Liver (tissue), 9 donors: Measurements from ENCODE around the gene GRAMD2B. TPM values are rescaled to one million over a fixed set of nuclear protein-coding genes. Genes with fewer than 3 reads are reported as not detected.
A peak's percentile ranks its signal among the peaks of the same experiment; 100 is the strongest.
"Not testable (repeated sequence)": the region's sequence is repeated elsewhere in the genome, so short reads cannot be mapped to it uniquely, and the experiment has no call there.

ENCODE experiments used
- DNase-seq: peaks from one replicate; pipeline ENCODE4 v3.0.0-alpha.2; 2017; ENCODE audit warnings: low spot score
- H3K27ac ChIP-seq, 2 donors: one replicate each; pipeline ENCODE4 v1.7.0; 2013; ENCODE audit warnings: inconsistent platforms in 2 of 2, low read length in 2 of 2, control low read depth in 1 of 2, low read depth in 1 of 2, mild to moderate bottlenecking in 1 of 2
- H3K27me3 ChIP-seq, 4 donors: one replicate each; pipeline versions ENCODE4 v1.6.1 to v1.7.0; 2013; ENCODE audit warnings: low read length in 3 of 4, inconsistent platforms in 1 of 4, mild to moderate bottlenecking in 1 of 4, moderate library complexity in 1 of 4; ENCODE audit not compliant: control insufficient read depth in 4 of 4, insufficient read depth in 4 of 4
- H3K36me3 ChIP-seq, 4 donors: one replicate each; pipeline versions ENCODE4 v1.6.1 to v1.7.0; 2013; ENCODE audit warnings: low read length in 3 of 4, mild to moderate bottlenecking in 3 of 4, low read depth in 1 of 4, moderate library complexity in 1 of 4; ENCODE audit not compliant: control insufficient read depth in 4 of 4, insufficient read depth in 3 of 4
- H3K4me1 ChIP-seq, 4 donors: one replicate each; pipeline versions ENCODE4 v1.6.1 to v1.7.0; 2013; ENCODE audit warnings: low read length in 3 of 4, mild to moderate bottlenecking in 3 of 4, moderate library complexity in 1 of 4; ENCODE audit not compliant: control insufficient read depth in 4 of 4, insufficient read depth in 4 of 4
- H3K4me3 ChIP-seq, 3 donors: one replicate each; pipeline versions ENCODE4 v1.6.1 to v1.7.0; 2013; ENCODE audit warnings: low read length in 3 of 3, control low read depth in 1 of 3, low read depth in 1 of 3, mild to moderate bottlenecking in 1 of 3
- H3K9ac ChIP-seq, 2 donors: one replicate each; pipeline ENCODE4 v1.7.0; 2013; ENCODE audit warnings: low read length in 2 of 2, mild to moderate bottlenecking in 2 of 2, moderate library complexity in 2 of 2, control low read depth in 1 of 2, low read depth in 1 of 2
- H3K9me3 ChIP-seq, 4 donors: one replicate each; pipeline versions ENCODE4 v1.6.1 to v1.7.0; 2013; ENCODE audit warnings: low read length in 3 of 4; ENCODE audit not compliant: control insufficient read depth in 4 of 4
- EGR1 ChIP-seq, 2 donors: IDR thresholded peaks; 2 replicates each; pipeline ENCODE4 v1.6.1; 2016 to 2018; ENCODE audit warnings: antibody characterized with exemption in 2 of 2, low read depth in 2 of 2
- FOXA1 ChIP-seq: IDR thresholded peaks from 2 replicates; pipeline ENCODE4 v1.6.1; 2016; ENCODE audit warnings: antibody characterized with exemption
- HNF4A ChIP-seq, 2 donors: conservative IDR thresholded peaks; 2 replicates each; pipeline ENCODE4 v1.6.1; 2016; ENCODE audit warnings: antibody characterized with exemption in 2 of 2, mild to moderate bottlenecking in 2 of 2
- HNF4G ChIP-seq: IDR thresholded peaks from 2 replicates; pipeline ENCODE4 v1.6.1; 2016; ENCODE audit warnings: antibody characterized with exemption
- JUND ChIP-seq, 2 donors: IDR thresholded peaks; 2 replicates each; pipeline ENCODE4 v1.6.1; 2016; ENCODE audit warnings: antibody characterized with exemption in 2 of 2
- NR2F2 ChIP-seq: IDR thresholded peaks from 2 replicates; pipeline ENCODE4 v1.6.1; 2016; ENCODE audit warnings: antibody characterized with exemption
- RAD21 ChIP-seq, 2 donors: IDR thresholded peaks; 2 replicates each; pipeline ENCODE4 v1.6.1; 2016; ENCODE audit warnings: antibody characterized with exemption in 2 of 2, mild to moderate bottlenecking in 2 of 2
- RXRA ChIP-seq, 2 donors: IDR thresholded peaks; 2 replicates each; pipeline ENCODE4 v1.6.1; 2017 to 2018; ENCODE audit warnings: antibody characterized with exemption in 2 of 2, mild to moderate bottlenecking in 1 of 2
- SP1 ChIP-seq: IDR thresholded peaks from 2 replicates; pipeline ENCODE4 v1.6.1; 2018; ENCODE audit warnings: antibody characterized with exemption, mild to moderate bottlenecking
- TAF1 ChIP-seq: conservative IDR thresholded peaks from 2 replicates; pipeline ENCODE4 v1.6.1; 2016; ENCODE audit warnings: antibody characterized with exemption, mild to moderate bottlenecking
- YY1 ChIP-seq: IDR thresholded peaks from 2 replicates; pipeline ENCODE4 v1.6.1; 2016; ENCODE audit warnings: antibody characterized with exemption, mild to moderate bottlenecking
- WGBS: extraction: QIAGEN DNeasy Blood & Tissue Kit; methylation state at CpG from one replicate; pipeline ENCODE4 v1.1.7; 2013; 5-methylcytosine and 5-hydroxymethylcytosine counted together
- polyA plus RNA-seq, 2 donors: library from polyadenylated mRNA; stranded (reverse) in 1 of 2; unstranded in 1 of 2; fragments of 200-250 nt in 1 of 2; fragments of >200 nt in 1 of 2; fragmentation: Nextera tagmentation in 1 of 2; extraction: Ambion mirVana in 1 of 2; gene quantifications; one replicate each; pipeline versions ENCODE4 v1.2.1 to v1.2.3, GENCODE V29; 2013 to 2015
- total RNA-seq, 2 donors: library from RNA; depleted of rRNA; stranded (reverse); fragments of >200 nt; gene quantifications; one replicate each; pipeline ENCODE4 v1.2.3, GENCODE V29; 2014
- TF ChIP-seq, protein P1 (sequence below): IDR thresholded peaks from 2 replicates; pipeline ENCODE4 v1.6.1; 2016; ENCODE audit warnings: antibody characterized with exemption, mild to moderate bottlenecking
- TF ChIP-seq, protein P2 (sequence below): IDR thresholded peaks from 2 replicates; pipeline ENCODE4 v1.6.1; 2016; ENCODE audit warnings: antibody characterized with exemption
- TF ChIP-seq, protein P3 (sequence below): fragments of 150-350 bp; IDR thresholded peaks from 2 replicates; pipeline ENCODE4 v1.5.1; 2017; ENCODE audit warnings: improper control_type of control experiment, low read depth, low read length; ENCODE audit not compliant: missing input control
- donor health status: healthy.
- donor health status: healthy.
- donor health status: healthy.
- donor health status: healthy.
- donor health status: healthy.

Gene GRAMD2B
- total and polyA plus RNA-seq, 4 donors, result 6.5 to 24.1 (median 13.5) TPM

DNA sequence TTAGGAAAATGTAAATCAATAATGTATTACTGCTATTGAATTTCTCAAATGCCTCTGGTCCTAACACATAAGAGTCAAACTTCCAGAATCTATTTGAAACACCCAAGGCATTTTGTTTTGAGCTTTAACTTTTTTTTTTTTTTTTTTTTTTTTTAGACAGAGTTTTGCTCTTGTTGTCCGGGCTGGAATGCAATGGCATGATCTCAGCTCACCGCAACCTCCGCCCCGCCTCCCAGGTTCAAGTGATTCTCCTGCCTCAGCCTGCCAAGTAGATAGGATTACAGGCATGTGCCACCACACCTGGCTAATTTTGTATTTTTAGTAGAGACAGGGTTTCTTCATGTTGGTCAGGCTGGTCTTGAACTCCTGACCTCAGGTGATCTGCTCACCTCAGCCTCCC lies 96.0 kb downstream of the GRAMD2B start:
- WGBS, result 84% methylated on average over 4 of the region's 4 CpGs
- DNase-seq, H3K27me3 ChIP-seq, H3K4me3 ChIP-seq, H3K36me3 ChIP-seq, H3K4me1 ChIP-seq, H3K27ac ChIP-seq, H3K9me3 ChIP-seq, H3K9ac ChIP-seq: not testable (repeated sequence)

DNA sequence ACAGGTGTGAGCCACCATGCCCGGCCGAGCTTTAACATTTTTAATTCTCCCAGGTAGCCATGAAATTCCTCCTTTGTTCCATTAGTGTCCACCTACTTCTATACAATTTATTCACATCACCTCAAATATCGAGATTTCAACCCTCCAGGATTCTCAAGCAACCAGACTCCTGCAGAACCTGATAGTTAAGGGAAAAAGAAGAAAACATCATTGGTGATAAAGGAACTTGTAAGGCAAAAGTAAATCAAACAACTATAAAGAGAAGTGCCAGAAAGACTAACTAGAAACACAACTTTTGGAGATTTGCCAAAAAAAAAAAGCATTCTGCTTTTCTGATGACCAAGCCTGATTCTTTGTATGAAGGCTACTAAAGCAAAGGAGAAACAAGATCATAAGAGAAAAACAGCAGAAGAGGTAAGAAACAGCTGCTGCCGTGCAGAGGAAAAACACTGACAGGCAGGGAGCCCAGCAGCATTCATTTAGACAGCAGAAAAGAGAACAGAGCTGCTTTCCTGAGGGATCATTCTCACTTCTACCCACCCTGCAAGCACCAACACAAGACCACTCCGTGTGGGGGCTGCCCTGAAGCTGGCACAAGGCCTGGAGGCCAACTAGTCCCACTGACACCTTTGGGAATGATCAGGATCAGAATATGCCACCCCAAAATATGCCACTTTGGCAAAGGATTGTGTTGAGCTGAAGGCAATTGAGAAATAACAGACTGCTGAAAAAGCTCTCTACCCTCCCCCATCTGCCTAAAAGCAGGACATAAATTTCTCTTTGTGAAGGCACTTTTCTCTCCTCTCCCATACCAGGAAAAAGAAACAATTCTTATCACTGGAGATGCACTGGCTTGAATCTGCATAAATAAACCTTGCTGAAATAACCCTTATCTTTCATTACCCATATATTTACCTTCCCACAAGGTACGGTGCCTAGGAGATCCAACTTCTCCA lies 96.7 kb downstream of the GRAMD2B start:
- Histone ChIP-seq H3K27ac (peak overlapping the region in 1 of 2 donors; percentile 33), H3K4me3 (no peak overlapping the region), H3K4me1 (peaks cover 0 to 10% (median 5%) of the 10 kb centered on the region in 4 donors), H3K9ac (no peak overlapping the region), H3K9me3 (no peaks in the 10 kb centered on the region), H3K36me3 (no peaks in the 10 kb centered on the region), H3K27me3 (no peaks in the 10 kb centered on the region)
- TF ChIP-seq HNF4A (conservative IDR thresholded peaks at IDR 0.05) (no peak), TAF1 (no peak), FOXA1 (no peak), EGR1 (IDR thresholded peaks at IDR 0.05; ENCODE audit: low read depth in 2 of 2) (no peak), HNF4G (no peak), NR2F2 (no peak), SP1 (no peak), YY1 (no peak), RXRA (IDR thresholded peaks at IDR 0.05) (no peak), RAD21 (IDR thresholded peaks at IDR 0.05) (no peak), JUND (IDR thresholded peaks at IDR 0.05) (no peak)
- TF ChIP-seq, protein P1, sequence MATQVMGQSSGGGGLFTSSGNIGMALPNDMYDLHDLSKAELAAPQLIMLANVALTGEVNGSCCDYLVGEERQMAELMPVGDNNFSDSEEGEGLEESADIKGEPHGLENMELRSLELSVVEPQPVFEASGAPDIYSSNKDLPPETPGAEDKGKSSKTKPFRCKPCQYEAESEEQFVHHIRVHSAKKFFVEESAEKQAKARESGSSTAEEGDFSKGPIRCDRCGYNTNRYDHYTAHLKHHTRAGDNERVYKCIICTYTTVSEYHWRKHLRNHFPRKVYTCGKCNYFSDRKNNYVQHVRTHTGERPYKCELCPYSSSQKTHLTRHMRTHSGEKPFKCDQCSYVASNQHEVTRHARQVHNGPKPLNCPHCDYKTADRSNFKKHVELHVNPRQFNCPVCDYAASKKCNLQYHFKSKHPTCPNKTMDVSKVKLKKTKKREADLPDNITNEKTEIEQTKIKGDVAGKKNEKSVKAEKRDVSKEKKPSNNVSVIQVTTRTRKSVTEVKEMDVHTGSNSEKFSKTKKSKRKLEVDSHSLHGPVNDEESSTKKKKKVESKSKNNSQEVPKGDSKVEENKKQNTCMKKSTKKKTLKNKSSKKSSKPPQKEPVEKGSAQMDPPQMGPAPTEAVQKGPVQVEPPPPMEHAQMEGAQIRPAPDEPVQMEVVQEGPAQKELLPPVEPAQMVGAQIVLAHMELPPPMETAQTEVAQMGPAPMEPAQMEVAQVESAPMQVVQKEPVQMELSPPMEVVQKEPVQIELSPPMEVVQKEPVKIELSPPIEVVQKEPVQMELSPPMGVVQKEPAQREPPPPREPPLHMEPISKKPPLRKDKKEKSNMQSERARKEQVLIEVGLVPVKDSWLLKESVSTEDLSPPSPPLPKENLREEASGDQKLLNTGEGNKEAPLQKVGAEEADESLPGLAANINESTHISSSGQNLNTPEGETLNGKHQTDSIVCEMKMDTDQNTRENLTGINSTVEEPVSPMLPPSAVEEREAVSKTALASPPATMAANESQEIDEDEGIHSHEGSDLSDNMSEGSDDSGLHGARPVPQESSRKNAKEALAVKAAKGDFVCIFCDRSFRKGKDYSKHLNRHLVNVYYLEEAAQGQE, result no peak
- TF ChIP-seq, protein P2, sequence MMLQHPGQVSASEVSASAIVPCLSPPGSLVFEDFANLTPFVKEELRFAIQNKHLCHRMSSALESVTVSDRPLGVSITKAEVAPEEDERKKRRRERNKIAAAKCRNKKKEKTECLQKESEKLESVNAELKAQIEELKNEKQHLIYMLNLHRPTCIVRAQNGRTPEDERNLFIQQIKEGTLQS, result no peak
- TF ChIP-seq, protein P3, sequence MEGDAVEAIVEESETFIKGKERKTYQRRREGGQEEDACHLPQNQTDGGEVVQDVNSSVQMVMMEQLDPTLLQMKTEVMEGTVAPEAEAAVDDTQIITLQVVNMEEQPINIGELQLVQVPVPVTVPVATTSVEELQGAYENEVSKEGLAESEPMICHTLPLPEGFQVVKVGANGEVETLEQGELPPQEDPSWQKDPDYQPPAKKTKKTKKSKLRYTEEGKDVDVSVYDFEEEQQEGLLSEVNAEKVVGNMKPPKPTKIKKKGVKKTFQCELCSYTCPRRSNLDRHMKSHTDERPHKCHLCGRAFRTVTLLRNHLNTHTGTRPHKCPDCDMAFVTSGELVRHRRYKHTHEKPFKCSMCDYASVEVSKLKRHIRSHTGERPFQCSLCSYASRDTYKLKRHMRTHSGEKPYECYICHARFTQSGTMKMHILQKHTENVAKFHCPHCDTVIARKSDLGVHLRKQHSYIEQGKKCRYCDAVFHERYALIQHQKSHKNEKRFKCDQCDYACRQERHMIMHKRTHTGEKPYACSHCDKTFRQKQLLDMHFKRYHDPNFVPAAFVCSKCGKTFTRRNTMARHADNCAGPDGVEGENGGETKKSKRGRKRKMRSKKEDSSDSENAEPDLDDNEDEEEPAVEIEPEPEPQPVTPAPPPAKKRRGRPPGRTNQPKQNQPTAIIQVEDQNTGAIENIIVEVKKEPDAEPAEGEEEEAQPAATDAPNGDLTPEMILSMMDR, result no peak
- WGBS, result 55% methylated on average over 6 of the region's 6 CpGs
- DNase-seq, result no peak
